WTC11 (cell line): ENCODE results near the gene CELF1.

Experiments
- HMGA2 ChIP-seq: fragments of 250-450 bp; sonication (Bioruptor Pico); IDR thresholded peaks from 2 replicates; pipeline ENCODE4 v1.4.0; 2021; ENCODE audit warnings: mild to moderate bottlenecking, moderate library complexity
- TF ChIP-seq, protein P1 (sequence below): sonication (generic); formaldehyde crosslinking; IDR thresholded peaks from 2 replicates; pipeline ENCODE4 v1.8.1; 2022; ENCODE audit warnings: missing genetic modification reagents, borderline replicate concordance

DNA sequence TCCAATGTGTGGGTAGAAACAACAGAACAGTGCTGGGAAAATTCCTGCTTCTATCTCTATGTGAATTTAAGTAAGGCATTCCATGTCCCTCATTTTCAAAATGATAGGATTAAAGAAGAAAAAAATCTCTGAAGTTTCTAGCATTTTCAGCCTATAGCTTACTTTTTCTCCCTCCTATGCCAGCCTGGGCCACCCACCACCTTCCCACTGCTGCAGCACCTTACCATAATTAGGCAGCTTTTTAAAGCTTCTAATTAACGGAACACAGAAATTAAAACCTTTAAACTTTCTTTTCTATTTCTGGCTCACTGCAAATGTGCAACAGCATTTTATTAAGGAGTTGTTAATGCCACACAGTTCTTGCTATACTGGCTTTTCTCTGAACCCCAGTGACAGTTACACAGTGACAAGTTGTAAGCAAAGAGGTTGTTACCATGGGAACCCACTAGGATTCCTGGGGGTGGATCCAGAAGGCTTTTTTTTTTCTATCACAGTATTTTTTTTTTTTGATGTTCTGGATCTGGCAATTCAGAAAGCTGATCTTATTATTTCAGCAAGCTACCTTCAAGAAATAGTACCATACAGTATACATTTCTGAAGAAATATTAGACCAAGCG is 20.2 kb downstream of the CELF1 start:
- TF ChIP-seq, protein P1, sequence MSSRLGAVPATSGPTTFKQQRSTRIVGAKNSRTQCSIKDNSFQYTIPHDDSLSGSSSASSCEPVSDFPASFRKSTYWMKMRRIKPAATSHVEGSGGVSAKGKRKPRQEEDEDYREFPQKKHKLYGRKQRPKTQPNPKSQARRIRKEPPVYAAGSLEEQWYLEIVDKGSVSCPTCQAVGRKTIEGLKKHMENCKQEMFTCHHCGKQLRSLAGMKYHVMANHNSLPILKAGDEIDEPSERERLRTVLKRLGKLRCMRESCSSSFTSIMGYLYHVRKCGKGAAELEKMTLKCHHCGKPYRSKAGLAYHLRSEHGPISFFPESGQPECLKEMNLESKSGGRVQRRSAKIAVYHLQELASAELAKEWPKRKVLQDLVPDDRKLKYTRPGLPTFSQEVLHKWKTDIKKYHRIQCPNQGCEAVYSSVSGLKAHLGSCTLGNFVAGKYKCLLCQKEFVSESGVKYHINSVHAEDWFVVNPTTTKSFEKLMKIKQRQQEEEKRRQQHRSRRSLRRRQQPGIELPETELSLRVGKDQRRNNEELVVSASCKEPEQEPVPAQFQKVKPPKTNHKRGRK (CRISPR knock-in tag), result no peak
- TF ChIP-seq HMGA2 (CRISPR knock-in tag), result no peak
